Heart left ventricle (tissue), 16 donors: Measurements from ENCODE around the gene TMEM273. TPM values are rescaled to one million over a fixed set of nuclear protein-coding genes. Genes with fewer than 3 reads are reported as not detected.

ENCODE experiments used
- ATAC-seq, 4 donors: fragments of 200-7000 bp; cut with Tn5 transposase; one replicate each; pipeline ENCODE4 v1.9.1; 2020 to 2022; ENCODE audit warnings: moderate library complexity in 4 of 4, mild to moderate bottlenecking in 3 of 4, moderate number of reproducible peaks in 1 of 4
- DNase-seq, 5 donors: peaks; one replicate each; pipeline ENCODE4 v3.0.0-alpha.2; 2020
- H3K27ac ChIP-seq, 12 donors: fragments of 200-600 bp; sonication (generic) in 4 of 12; one replicate each; pipeline versions ENCODE4 v1.5.0 to v1.8.0; 2016 to 2022; ENCODE audit warnings: mild to moderate bottlenecking in 2 of 12
- H3K27me3 ChIP-seq, 9 donors: fragments of 200-600 bp; sonication (generic) in 2 of 9; one replicate each; pipeline versions ENCODE4 v1.5.1 to v1.8.0; 2016 to 2022; ENCODE audit warnings: mild to moderate bottlenecking in 3 of 9
- H3K36me3 ChIP-seq, 9 donors: fragments of 200-600 bp; sonication (generic) in 2 of 9; one replicate each; pipeline versions ENCODE4 v1.5.0 to v1.8.0; 2018 to 2022; ENCODE audit warnings: mild to moderate bottlenecking in 2 of 9
- H3K4me1 ChIP-seq, 12 donors: fragments of 200-600 bp; sonication (generic) in 4 of 12; one replicate each; pipeline versions ENCODE4 v1.5.0 to v1.8.0; 2016 to 2022; ENCODE audit warnings: mild to moderate bottlenecking in 3 of 12
- H3K4me3 ChIP-seq, 12 donors: fragments of 200-600 bp; sonication (generic) in 4 of 12; one replicate each; pipeline versions ENCODE4 v1.5.0 to v1.8.0; 2017 to 2022; ENCODE audit warnings: mild to moderate bottlenecking in 9 of 12, moderate library complexity in 4 of 12
- H3K9me3 ChIP-seq, 12 donors: fragments of 200-600 bp; sonication (generic) in 4 of 12; one replicate each; pipeline versions ENCODE4 v1.5.0 to v1.8.0; 2016 to 2022; ENCODE audit warnings: mild to moderate bottlenecking in 1 of 12
- POLR2A ChIP-seq, 2 donors: fragments of 450-650 bp; IDR thresholded peaks; one replicate each; pipeline ENCODE4 v1.6.1; 2017; ENCODE audit warnings: antibody characterized with exemption in 2 of 2, mild to moderate bottlenecking in 2 of 2, moderate library complexity in 2 of 2
- WGBS, 4 donors: extraction: QIAGEN DNeasy Blood & Tissue Kit in 2 of 4; methylation state at CpG; one replicate each; pipeline versions ENCODE4 v1.1.5 to v1.1.7; 2013 to 2018; 5-methylcytosine and 5-hydroxymethylcytosine counted together
- intact Hi-C, 10 donors: fragments of 100-400 bp; cut with DNase I; formaldehyde crosslinking; loops; one replicate each; pipeline versions ENCODE4 v1.11.1 to v1.14.2; 2022
- polyA plus RNA-seq, 2 donors: library from polyadenylated mRNA; stranded (reverse); fragments of 200-250 nt; gene quantifications; one replicate each; pipeline ENCODE4 v1.2.3, GENCODE V29; 2013
- total RNA-seq, 9 donors: library from RNA; depleted of rRNA in 2 of 9; stranded (reverse); fragments of >200 nt in 2 of 9; fragmentation: NEBNext Ultra II Directional in 3 of 9; extraction: Animal tissue kit (Norgen Biotek cat#: 25700) in 3 of 9; gene quantifications; one replicate each; pipeline versions ENCODE4 v1.1.0 to v1.2.4, GENCODE V29; 2016 to 2023
- TF ChIP-seq, protein P1 (sequence below), 12 donors: fragments of 200-600 bp; sonication (generic) in 4 of 12; IDR thresholded peaks; one replicate each; pipeline versions ENCODE4 v1.5.0 to v1.8.0; 2018 to 2022; ENCODE audit warnings: antibody characterized with exemption in 12 of 12, mild to moderate bottlenecking in 5 of 12
- donor health status: ischemic (EF 13 %, LVEDD 7.1; RV severe dilation, severe dysfunction).
- donor health status: healthy with polysubstance abuse.
- donor health status: DM: no; HTN: yes; CAD: no.
- donor health status: DM: no; HTN: no; CAD: no.
- donor health status: ischemic (EF 25% LVEDD 6.9; RV normal size, moderate dysfunction).
- donor health status: ischemic (EF 25% LVEDD 5.7; RV mildly dilated, moderate dysfunction).
- donor health status: healthy.
- donor health status: DM: yes; HTN: yes; CAD: no.
- donor health status: ischemic (EF 35%, LVEDD 5.7; RV mildly dilated, moderate dysfunction).
- donor health status: nonischemic (EF 11% LVEDD 7.7; RV severe dilation, severe dysfunction).
- donor health status: DM: yes; HTN: yes; CAD: no.
- donor health status: PGD.
- donor health status: ischemic (EF 29% LVEDD 5.4; RV normal size, mild dysfunction).
- donor health status: nonischemic (EF 23%, LVEDD 6.1; RV moderate dilation, normal function).

Gene TMEM273
- total and polyA plus RNA-seq, 11 donors = 7.9 to 38.7 (median 16.9) TPM

DNA sequence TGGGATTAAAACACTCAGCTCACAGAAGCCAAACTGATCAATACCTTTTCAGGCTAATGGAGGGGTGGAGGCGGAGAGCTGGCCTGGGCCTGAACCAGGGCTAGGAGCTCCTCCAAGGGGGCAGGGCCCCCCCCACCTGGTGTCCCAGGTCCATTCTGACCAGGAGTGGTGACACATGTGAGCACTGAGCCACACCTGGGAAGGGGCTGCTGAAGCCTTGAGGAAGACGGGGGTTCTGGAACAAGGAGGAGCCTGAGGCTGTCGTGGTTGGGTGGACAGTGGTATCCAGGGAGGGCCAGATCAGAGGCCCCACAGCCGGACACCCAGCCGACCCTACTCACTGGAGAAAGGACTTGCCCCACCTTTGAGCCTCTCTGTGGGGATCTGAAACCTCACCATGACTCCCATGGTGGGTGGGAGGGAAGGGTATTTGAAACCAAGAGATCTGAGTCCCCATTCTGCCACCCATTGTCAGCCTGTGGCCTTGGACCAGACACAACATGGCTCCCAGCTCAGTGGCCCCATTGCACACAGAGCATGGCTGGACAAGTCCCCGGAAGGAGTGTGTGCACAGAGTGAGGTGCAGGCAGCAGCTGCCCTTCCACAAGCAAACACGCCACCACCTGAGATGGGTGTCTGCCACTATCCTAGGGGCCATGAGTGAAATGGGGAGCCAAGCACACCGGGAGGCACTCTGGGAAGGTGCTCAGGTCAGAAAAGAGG, 12.4 kb downstream of the TMEM273 start:
- DNase-seq = no peak
- TF ChIP-seq, protein P1, sequence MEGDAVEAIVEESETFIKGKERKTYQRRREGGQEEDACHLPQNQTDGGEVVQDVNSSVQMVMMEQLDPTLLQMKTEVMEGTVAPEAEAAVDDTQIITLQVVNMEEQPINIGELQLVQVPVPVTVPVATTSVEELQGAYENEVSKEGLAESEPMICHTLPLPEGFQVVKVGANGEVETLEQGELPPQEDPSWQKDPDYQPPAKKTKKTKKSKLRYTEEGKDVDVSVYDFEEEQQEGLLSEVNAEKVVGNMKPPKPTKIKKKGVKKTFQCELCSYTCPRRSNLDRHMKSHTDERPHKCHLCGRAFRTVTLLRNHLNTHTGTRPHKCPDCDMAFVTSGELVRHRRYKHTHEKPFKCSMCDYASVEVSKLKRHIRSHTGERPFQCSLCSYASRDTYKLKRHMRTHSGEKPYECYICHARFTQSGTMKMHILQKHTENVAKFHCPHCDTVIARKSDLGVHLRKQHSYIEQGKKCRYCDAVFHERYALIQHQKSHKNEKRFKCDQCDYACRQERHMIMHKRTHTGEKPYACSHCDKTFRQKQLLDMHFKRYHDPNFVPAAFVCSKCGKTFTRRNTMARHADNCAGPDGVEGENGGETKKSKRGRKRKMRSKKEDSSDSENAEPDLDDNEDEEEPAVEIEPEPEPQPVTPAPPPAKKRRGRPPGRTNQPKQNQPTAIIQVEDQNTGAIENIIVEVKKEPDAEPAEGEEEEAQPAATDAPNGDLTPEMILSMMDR (IDR thresholded peaks at IDR 0.05) = no peak
- TF ChIP-seq POLR2A (IDR thresholded peaks at IDR 0.05) = no peak
- Histone ChIP-seq H3K27ac (peak overlapping the region in 10 of 12 donors; percentile 16 to 82 (median 42)), H3K27me3 (no peaks in the 10 kb centered on the region), H3K4me1 (peaks cover 0 to 90% (median 33%) of the 10 kb centered on the region in 12 donors), H3K4me3 (no peak overlapping the region), H3K9me3 (no peaks in the 10 kb centered on the region), H3K36me3 (no peaks in the 10 kb centered on the region)
- WGBS, 4 donors = 96 to 100% (median 97%) methylated on average over 7 to 8 of the region's 8 CpGs
- intact Hi-C loops = loop anchor here in 2 of 10 donors (10.0 kb wide), 2 partner anchors 61 to 339 kb away; partner anchors contain the start of gene VSTM4 (in 1 of the 2)
- ATAC-seq = no peak

DNA sequence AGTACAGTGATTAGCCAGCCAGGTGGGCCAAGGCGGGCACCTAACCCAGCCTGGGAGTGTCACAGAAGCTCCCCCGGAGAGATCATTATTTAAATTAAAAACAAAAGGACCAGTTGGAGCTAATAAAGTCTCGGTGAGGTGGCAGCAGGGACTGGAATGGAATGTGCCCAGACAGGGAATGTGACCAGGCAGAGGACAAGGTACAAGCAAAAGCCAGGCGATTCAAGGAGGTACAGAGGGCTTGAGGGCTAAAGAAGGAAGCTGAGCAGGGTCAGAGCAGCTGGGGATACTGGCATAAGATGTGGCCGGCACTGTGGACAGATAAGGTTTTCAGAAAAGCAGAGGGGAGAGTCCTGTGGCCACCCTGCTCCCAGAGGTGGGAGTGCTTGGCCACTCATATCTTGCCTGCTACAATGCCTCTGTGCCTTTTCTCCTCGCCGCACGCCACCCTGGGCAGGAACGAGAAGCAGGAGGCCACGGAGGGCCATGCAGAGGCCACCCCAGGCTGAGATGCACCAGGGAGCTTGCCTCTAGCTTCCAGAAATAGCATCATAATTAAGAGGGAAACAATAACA, 13.2 kb downstream of the TMEM273 start:
- H3K4me1 ChIP-seq = peaks cover 0 to 88% (median 33%) of the 10 kb centered on the region in 12 donors
- intact Hi-C loops = loop anchor here in 2 of 10 donors (10.0 kb wide), 2 partner anchors 60 to 340 kb away; partner anchors contain the start of gene VSTM4 (in 1 of the 2)
- no peak overlapping the region for H3K4me3 ChIP-seq
- TF ChIP-seq, protein P1 (IDR thresholded peaks at IDR 0.05) = no peak
- TF ChIP-seq POLR2A (IDR thresholded peaks at IDR 0.05) = no peak
- H3K36me3 ChIP-seq = no peaks in the 10 kb centered on the region
- no peaks in the 10 kb centered on the region for H3K9me3 ChIP-seq
- H3K27ac ChIP-seq = peak overlapping the region in 7 of 12 donors; percentile 0 to 82 (median 56)
- DNase-seq = no peak
- no peaks in the 10 kb centered on the region for H3K27me3 ChIP-seq
- no peak for ATAC-seq
- WGBS, 4 donors = 78 to 90% (median 82%) methylated on average over 10 of the region's 10 CpGs

- no peak for DNase-seq
- no peaks in the 10 kb centered on the region for H3K27me3 ChIP-seq
- H3K27ac ChIP-seq = peak overlapping the region in 3 of 12 donors; percentile 48 to 82 (median 62)
- 82 to 89% (median 87%) methylated on average over 14 to 15 of the region's 15 CpGs for WGBS, 4 donors
- H3K9me3 ChIP-seq = no peaks in the 10 kb centered on the region
- TF ChIP-seq, protein P1 (IDR thresholded peaks at IDR 0.05) = no peak
- TF ChIP-seq POLR2A (IDR thresholded peaks at IDR 0.05) = no peak
- ATAC-seq = no peak
- peaks cover 0 to 90% (median 33%) of the 10 kb centered on the region in 12 donors for H3K4me1 ChIP-seq
- intact Hi-C loops = loop anchor here in 2 of 10 donors (10.0 kb wide), 2 partner anchors 60 to 340 kb away; partner anchors contain the start of gene VSTM4 (in 1 of the 2)
- H3K4me3 ChIP-seq = no peak overlapping the region
- H3K36me3 ChIP-seq = no peaks in the 10 kb centered on the region
These were observed 13.8 kb downstream of the TMEM273 start for GRCh38 chr10:49174261-49174925.

GRCh38 chr10:49173853-49174252, 14.3 kb downstream of the TMEM273 start:
- TF ChIP-seq POLR2A (IDR thresholded peaks at IDR 0.05) = no peak
- TF ChIP-seq, protein P1 (IDR thresholded peaks at IDR 0.05) = no peak
- ATAC-seq (no peak), DNase-seq (no peak)
- no peak overlapping the region for H3K4me3 ChIP-seq
- intact Hi-C loops = loop anchor here in 2 of 10 donors (10.0 kb wide), 2 partner anchors 59 to 341 kb away; partner anchors contain the start of gene VSTM4 (in 1 of the 2)
- 67 to 94% (median 88%) methylated on average over 4 of the region's 4 CpGs for WGBS, 4 donors
- no peaks in the 10 kb centered on the region for H3K36me3 ChIP-seq
- H3K27me3 ChIP-seq = no peaks in the 10 kb centered on the region
- H3K4me1 ChIP-seq = peaks cover 0 to 90% (median 33%) of the 10 kb centered on the region in 12 donors
- H3K9me3 ChIP-seq = no peaks in the 10 kb centered on the region
- H3K27ac ChIP-seq = no peak overlapping the region
